Endothelial cell of umbilical vein (primary cell): ENCODE measurements around the gene CEP68. TPM values are rescaled to one million over a fixed set of nuclear protein-coding genes. Genes with fewer than 3 reads are reported as not detected.

Source experiments
- BruUV-seq: library from RNA; stranded (reverse); fragments of 400-500 nt; replicated peaks from 2 replicates; lab custom pipeline; 2021; lab: Mats Ljungman, UMichigan
- CTCF ChIA-PET: fragments of 300-600, 350-600 bp; sonication (Branson Sonifier 250); formaldehyde crosslinking; loops from one replicate; lab custom pipeline; 2021; ENCODE audit warnings: antibody characterized with exemption, inconsistent platforms; lab: Charles Lee
- POLR2A ChIA-PET: fragments of 300-600, 350-600 bp; sonication (Branson Sonifier 250); formaldehyde crosslinking; loops from one replicate; lab custom pipeline; 2021; ENCODE audit warnings: antibody characterized with exemption, inconsistent platforms; lab: Charles Lee
- DNase-seq: peaks from one replicate; pipeline ENCODE4 v3.0.0-alpha.2; 2011; ENCODE audit warnings: low read depth, low spot score
- FAIRE-seq: peaks from 2 replicates; lab custom pipeline; 2011; peaks lifted over from hg19 to GRCh38; lab: Jason Lieb, UNC
- H2AFZ ChIP-seq: 2 replicates; pipeline ENCODE4 v1.6.0; 2012; ENCODE audit warnings: low read depth, low read length, control low read depth, inconsistent platforms
- H3K27ac ChIP-seq: 2 replicates; pipeline ENCODE4 v1.5.1; 2011; ENCODE audit warnings: low read depth, mild to moderate bottlenecking, control low read depth, low read length, moderate library complexity; ENCODE audit not compliant: insufficient read depth
- H3K27me3 ChIP-seq, 2 experiments: 2 replicates each; pipeline versions ENCODE4 v1.6.0 to v1.6.1; 2011; ENCODE audit warnings: low read length in 2 of 2, mixed read lengths in 1 of 2; ENCODE audit not compliant: control insufficient read depth in 2 of 2, insufficient read depth in 2 of 2
- H3K36me3 ChIP-seq, 2 experiments: 2 replicates in 1 of 2; 3 replicates in 1 of 2; pipeline ENCODE4 v1.5.1; 2011; ENCODE audit warnings: low read length in 2 of 2, mild to moderate bottlenecking in 1 of 2, moderate library complexity in 1 of 2; ENCODE audit not compliant: control insufficient read depth in 2 of 2, insufficient read depth in 2 of 2; ENCODE audit errors: extremely low read depth in 1 of 2
- H3K4me1 ChIP-seq: 3 replicates; pipeline ENCODE4 v1.5.1; 2011; ENCODE audit warnings: mild to moderate bottlenecking, low read length; ENCODE audit not compliant: control insufficient read depth, insufficient read depth; ENCODE audit errors: extremely low read depth
- H3K4me2 ChIP-seq: 2 replicates; pipeline ENCODE4 v1.6.1; 2011; ENCODE audit warnings: low read length, control low read depth, mixed read lengths; ENCODE audit not compliant: insufficient read depth
- H3K4me3 ChIP-seq, 3 experiments: fragments of 200-600 bp in 1 of 3; sonication (generic), shearing (Covaris generic) in 1 of 3; replicated peaks in 1 of 3; 2 replicates each; pipeline ENCODE4 v1.5.1; 2011 to 2016; ENCODE audit warnings: control low read depth in 3 of 3, low read length in 3 of 3, mild to moderate bottlenecking in 2 of 3, inconsistent platforms in 1 of 3, low read depth in 1 of 3, moderate library complexity in 1 of 3; ENCODE audit not compliant: insufficient read depth in 1 of 3
- H3K79me2 ChIP-seq: 2 replicates; pipeline ENCODE4 v1.6.0; 2012; ENCODE audit warnings: low read length, inconsistent platforms; ENCODE audit not compliant: control insufficient read depth, insufficient read depth
- H3K9ac ChIP-seq: replicated peaks from 2 replicates; pipeline ENCODE3; 2011; ENCODE audit warnings: low read length, control low read depth; ENCODE audit not compliant: insufficient read depth; ENCODE audit errors: extremely low read depth
- H3K9me1 ChIP-seq: replicated peaks from 3 replicates; pipeline ENCODE4 v1.6.0; 2011; ENCODE audit warnings: mild to moderate bottlenecking, low read length; ENCODE audit not compliant: control insufficient read depth, insufficient read depth; ENCODE audit errors: extremely low read depth
- H3K9me3 ChIP-seq: replicated peaks from 2 replicates; pipeline ENCODE4 v1.5.1; 2012; ENCODE audit warnings: low read length, inconsistent platforms; ENCODE audit not compliant: control insufficient read depth, insufficient read depth
- H4K20me1 ChIP-seq: replicated peaks from 2 replicates; pipeline ENCODE3; 2011; ENCODE audit warnings: mild to moderate bottlenecking, low read length; ENCODE audit not compliant: control insufficient read depth, insufficient read depth; ENCODE audit errors: extremely low read depth
- EZH2 ChIP-seq: IDR thresholded peaks from 2 replicates; pipeline ENCODE4 v1.6.1; 2012; ENCODE audit warnings: borderline replicate concordance, low read depth, mild to moderate bottlenecking, moderate library complexity, low read length, inconsistent platforms; ENCODE audit not compliant: severe bottlenecking
- FOS ChIP-seq: IDR thresholded peaks from 2 replicates; pipeline ENCODE4 v1.6.1; 2011; ENCODE audit warnings: mild to moderate bottlenecking, low read length, moderate library complexity, borderline replicate concordance; ENCODE audit not compliant: insufficient read depth
- GATA2 ChIP-seq: IDR thresholded peaks from 2 replicates; pipeline ENCODE4 v1.7.0; 2011; ENCODE audit warnings: low read depth, mild to moderate bottlenecking, moderate library complexity, mixed read lengths, low read length; ENCODE audit not compliant: insufficient read length, insufficient read depth
- JUN ChIP-seq: IDR thresholded peaks from 2 replicates; pipeline ENCODE4 v1.6.1; 2011; ENCODE audit warnings: borderline replicate concordance, low read depth; ENCODE audit not compliant: insufficient read length, insufficient read depth
- MAX ChIP-seq: IDR thresholded peaks from 2 replicates; pipeline ENCODE4 v1.6.1; 2011; ENCODE audit not compliant: insufficient read depth, insufficient read length
- MYC ChIP-seq: IDR thresholded peaks from one replicate; pipeline ENCODE4 v1.6.1; 2011; ENCODE audit warnings: mild to moderate bottlenecking, low read depth, low read length
- POLR2AphosphoS5 ChIP-seq: IDR thresholded peaks from 2 replicates; pipeline ENCODE4 v1.6.1; 2012; ENCODE audit warnings: low read depth, mild to moderate bottlenecking, control low read depth, low read length, moderate library complexity; ENCODE audit not compliant: insufficient read depth
- dilution Hi-C: fragments of 300-500 bp; cut with MboI; formaldehyde crosslinking; loops from one replicate; pipeline ENCODE4 v1.15.0; 2019; ENCODE audit warnings: low sequenced_read_pairs; ENCODE audit not compliant: extremely low pct_ligation_motif_present
- intact Hi-C: fragments of 100-400 bp; cut with micrococcal nuclease; formaldehyde crosslinking; loops from one replicate; pipeline ENCODE4 v1.10.0; 2022
- polyA plus RNA-seq, 4 experiments: library from polyadenylated mRNA; depleted of rRNA in 3 of 4; stranded (reverse) in 3 of 4; unstranded in 1 of 4; fragments of >200 nt; gene quantifications; 2 replicates each; pipeline versions ENCODE4 v1.2.1 to v1.2.3, GENCODE V29; 2011 to 2012; ENCODE audit warnings: missing spikeins in 1 of 4
- total RNA-seq: library from RNA; stranded (reverse); gene quantifications from 2 replicates; pipeline ENCODE4 v1.2.3, GENCODE V29; 2021

Gene CEP68
- total and polyA plus RNA-seq, 2 donors (not counting 3 experiments of a cell fraction or from before 2014, with no cell fraction given): 21.4 to 22.0 TPM

GRCh38 chr2:65026154-65026553, 30.1 kb upstream of the CEP68 start:
- Histone ChIP-seq H3K27me3 (no peaks in the 10 kb centered on the region), H3K9me3 (no peaks in the 10 kb centered on the region), H3K9me1 (no peaks in the 10 kb centered on the region), H2AFZ (no peak overlapping the region), H3K4me2 (no peak overlapping the region), H3K27ac (no peak overlapping the region), H3K79me2 (no peaks in the 10 kb centered on the region), H3K36me3 (no peaks in the 10 kb centered on the region), H3K9ac (no peak overlapping the region), H3K4me1 (no peaks in the 10 kb centered on the region), H3K4me3 (no peak overlapping the region), H4K20me1 (no peaks in the 10 kb centered on the region)
- intact Hi-C loops (no loop called here), dilution Hi-C loops (no loop called here)
- BruUV-seq: no TSS peak
- TF ChIP-seq POLR2AphosphoS5: no peak
- no peak for TF ChIP-seq GATA2
- TF ChIP-seq FOS: no peak
- TF ChIP-seq MAX: no peak
- TF ChIP-seq MYC: no peak
- TF ChIP-seq JUN: no peak
- POLR2A ChIA-PET: no interaction called here
- CTCF ChIA-PET: interaction anchor here (1.0 to 1.4 kb wide), 3 partner anchors 29 to 109 kb away, joined by 3 to 7 read pairs (median 4); no protein-coding TSS in a partner anchor
- FAIRE-seq (no peak), DNase-seq (no peak)

GRCh38 chr2:65026704-65027464, 29.3 kb upstream of the CEP68 start:
- H3K4me2 ChIP-seq: no peak overlapping the region
- H3K9ac ChIP-seq: no peak overlapping the region
- FAIRE-seq (no peak), DNase-seq (no peak)
- BruUV-seq: no TSS peak
- intact Hi-C loops: no loop called here
- H3K36me3 ChIP-seq: no peaks in the 10 kb centered on the region
- no peaks in the 10 kb centered on the region for H3K27me3 ChIP-seq
- H3K79me2 ChIP-seq: no peaks in the 10 kb centered on the region
- H3K9me1 ChIP-seq: no peaks in the 10 kb centered on the region
- ChIA-PET CTCF (interaction anchor here (1.4 kb wide), 1 partner anchor 109 kb away, joined by 7 read pairs; no protein-coding TSS in a partner anchor), POLR2A (no interaction called here)
- no peak overlapping the region for H3K27ac ChIP-seq
- dilution Hi-C loops: no loop called here
- no peak overlapping the region for H3K4me3 ChIP-seq
- H3K4me1 ChIP-seq: peaks cover under 1% of the 10 kb centered on the region
- H2AFZ ChIP-seq: no peak overlapping the region
- no peaks in the 10 kb centered on the region for H3K9me3 ChIP-seq
- no peaks in the 10 kb centered on the region for H4K20me1 ChIP-seq
- no peak for TF ChIP-seq POLR2AphosphoS5
- no peak for TF ChIP-seq EZH2
- no peak for TF ChIP-seq MYC
